DOHH2 (cell line): ENCODE data around the gene TSHZ2.

Experiments used
- CTCF ChIP-seq: fragments of 200-600 bp; sonication (generic); IDR thresholded peaks from one replicate; pipeline ENCODE4 v1.5.1; 2014; ENCODE audit warnings: antibody characterized with exemption, mild to moderate bottlenecking, low read depth, low read length; ENCODE audit not compliant: poor library complexity, severe bottlenecking
- EZH2phosphoT487 ChIP-seq: fragments of 200-600 bp; sonication (generic); IDR thresholded peaks from 2 replicates; pipeline ENCODE4 v1.6.1; 2017; ENCODE audit warnings: borderline replicate concordance, mild to moderate bottlenecking, antibody characterized with exemption, low read length, moderate library complexity, mixed read lengths

- TF ChIP-seq CTCF (no peak), EZH2phosphoT487 (no peak)
Observed at GRCh38 chr20:53149148-53149889, 177.2 kb downstream of the TSHZ2 start.
